Loucy (cell line): Measurements from ENCODE around the gene L3MBTL4.

ENCODE experiments used
- CTCF ChIP-seq: fragments of 200-600 bp; sonication (generic); conservative IDR thresholded peaks from 2 replicates; pipeline ENCODE4 v1.5.1; 2014; ENCODE audit warnings: mild to moderate bottlenecking, antibody characterized with exemption, low read length
- EZH2phosphoT487 ChIP-seq: fragments of 200-600 bp; IDR thresholded peaks from 2 replicates; pipeline ENCODE4 v1.6.1; 2018; ENCODE audit warnings: antibody characterized with exemption, mild to moderate bottlenecking, moderate library complexity, borderline replicate concordance

- no peak for TF ChIP-seq CTCF
- no peak for TF ChIP-seq EZH2phosphoT487
Observed at GRCh38 chr18:6052449-6052913, 362.2 kb downstream of the L3MBTL4 start.
